Measurements from ENCODE around the gene TOMM22.

DNA sequence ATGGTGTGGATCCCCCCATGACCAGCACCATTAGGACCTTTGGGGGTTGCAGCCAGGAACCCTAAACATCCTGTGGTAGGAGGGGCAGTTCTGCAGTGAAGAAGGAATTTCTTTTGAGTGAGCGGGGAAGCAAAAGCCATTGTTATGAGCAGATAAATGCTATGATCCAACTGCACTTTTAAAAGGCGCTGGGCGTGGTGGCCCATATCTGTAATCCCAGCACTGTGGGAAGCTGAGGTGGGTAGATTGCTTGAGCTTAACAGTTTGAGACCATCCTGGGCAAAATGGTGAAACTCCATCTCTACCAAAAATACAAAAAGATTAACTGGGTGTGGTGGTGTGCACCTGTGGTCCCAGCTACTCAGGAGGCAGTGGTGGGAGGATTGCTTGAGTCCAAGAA, 5.9 kb upstream of the TOMM22 start:
- TF ChIP-seq, protein P1, sequence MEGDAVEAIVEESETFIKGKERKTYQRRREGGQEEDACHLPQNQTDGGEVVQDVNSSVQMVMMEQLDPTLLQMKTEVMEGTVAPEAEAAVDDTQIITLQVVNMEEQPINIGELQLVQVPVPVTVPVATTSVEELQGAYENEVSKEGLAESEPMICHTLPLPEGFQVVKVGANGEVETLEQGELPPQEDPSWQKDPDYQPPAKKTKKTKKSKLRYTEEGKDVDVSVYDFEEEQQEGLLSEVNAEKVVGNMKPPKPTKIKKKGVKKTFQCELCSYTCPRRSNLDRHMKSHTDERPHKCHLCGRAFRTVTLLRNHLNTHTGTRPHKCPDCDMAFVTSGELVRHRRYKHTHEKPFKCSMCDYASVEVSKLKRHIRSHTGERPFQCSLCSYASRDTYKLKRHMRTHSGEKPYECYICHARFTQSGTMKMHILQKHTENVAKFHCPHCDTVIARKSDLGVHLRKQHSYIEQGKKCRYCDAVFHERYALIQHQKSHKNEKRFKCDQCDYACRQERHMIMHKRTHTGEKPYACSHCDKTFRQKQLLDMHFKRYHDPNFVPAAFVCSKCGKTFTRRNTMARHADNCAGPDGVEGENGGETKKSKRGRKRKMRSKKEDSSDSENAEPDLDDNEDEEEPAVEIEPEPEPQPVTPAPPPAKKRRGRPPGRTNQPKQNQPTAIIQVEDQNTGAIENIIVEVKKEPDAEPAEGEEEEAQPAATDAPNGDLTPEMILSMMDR (conservative IDR thresholded peaks at IDR 0.05): no peak
- TF ChIP-seq ZFX (IDR thresholded peaks at IDR 0.05): no peak

All from C4-2B (cell line).